HFFc6 (cell line): ENCODE measurements around the gene LILRB4. TPM values are rescaled to one million over a fixed set of nuclear protein-coding genes. Genes with fewer than 3 reads are reported as not detected.
"Not testable (repeated sequence)": the region's sequence is repeated elsewhere in the genome, so short reads cannot be mapped to it uniquely, and the experiment has no call there.

Source experiments
- DNase-seq: peaks from one replicate; pipeline ENCODE4 v3.0.0-alpha.2; 2018
- H3K27ac Mint-ChIP-seq: 2 replicates; pipeline ENCODE4 v1.8.0; 2020; ENCODE audit warnings: mild to moderate bottlenecking, mixed read lengths
- H3K27me3 Mint-ChIP-seq: 2 replicates; pipeline ENCODE4 v1.8.0; 2021; ENCODE audit warnings: mild to moderate bottlenecking, moderate library complexity, mixed read lengths; ENCODE audit not compliant: insufficient read depth
- H3K36me3 Mint-ChIP-seq: 2 replicates; pipeline ENCODE4 v1.8.0; 2021; ENCODE audit warnings: low read depth, mixed read lengths
- H3K4me1 Mint-ChIP-seq: 2 replicates; pipeline ENCODE4 v1.8.0; 2020; ENCODE audit warnings: low read depth, mixed read lengths
- H3K4me3 Mint-ChIP-seq: 2 replicates; pipeline ENCODE4 v1.8.0; 2020; ENCODE audit warnings: mild to moderate bottlenecking, moderate library complexity, mixed read lengths
- H3K9me3 Mint-ChIP-seq: 2 replicates; pipeline ENCODE4 v1.8.0; 2020; ENCODE audit warnings: mild to moderate bottlenecking, mixed read lengths
- CTCF ChIP-seq: fragments of 200-600 bp; sonication (generic); IDR thresholded peaks from 2 replicates; pipeline ENCODE4 v1.5.0; 2021; ENCODE audit warnings: antibody characterized with exemption, mild to moderate bottlenecking
- total RNA-seq, 6 experiments: library from RNA; stranded (reverse); fragmentation: NEBNext Ultra II Directional; extraction: Animal tissue kit (Norgen Biotek cat#: 25700); gene quantifications; 2 replicates in 1 of 6; 3 replicates in 5 of 6; pipeline ENCODE4 v1.2.3, GENCODE V29; 2021

Gene LILRB4
- total RNA-seq, 6 experiments from 2014 or later: not detected

- Mint-ChIP-seq H3K36me3 (0 out of 2 replicates have a peak, but pooled peaks cover 4% of the 10 kb centered on the region), H3K4me1 (no peaks in the 10 kb centered on the region), H3K27me3 (no peaks in the 10 kb centered on the region; the same call in 1 of the 2 replicates), H3K9me3 (peaks cover 37% of the 10 kb centered on the region), H3K27ac (no peak overlapping the region), H3K4me3 (no peak overlapping the region)
- no peak for DNase-seq
- no peak for TF ChIP-seq CTCF
Observed at GRCh38 chr19:54633401-54633800, 29.4 kb upstream of the LILRB4 start.

- H3K9me3 Mint-ChIP-seq: peaks cover 18% of the 10 kb centered on the region
- not testable (repeated sequence) for H3K4me3 Mint-ChIP-seq, H3K36me3 Mint-ChIP-seq, DNase-seq, H3K27ac Mint-ChIP-seq, H3K27me3 Mint-ChIP-seq, H3K4me1 Mint-ChIP-seq
Observed at GRCh38 chr19:54636081-54636480, 26.7 kb upstream of the LILRB4 start.

DNA sequence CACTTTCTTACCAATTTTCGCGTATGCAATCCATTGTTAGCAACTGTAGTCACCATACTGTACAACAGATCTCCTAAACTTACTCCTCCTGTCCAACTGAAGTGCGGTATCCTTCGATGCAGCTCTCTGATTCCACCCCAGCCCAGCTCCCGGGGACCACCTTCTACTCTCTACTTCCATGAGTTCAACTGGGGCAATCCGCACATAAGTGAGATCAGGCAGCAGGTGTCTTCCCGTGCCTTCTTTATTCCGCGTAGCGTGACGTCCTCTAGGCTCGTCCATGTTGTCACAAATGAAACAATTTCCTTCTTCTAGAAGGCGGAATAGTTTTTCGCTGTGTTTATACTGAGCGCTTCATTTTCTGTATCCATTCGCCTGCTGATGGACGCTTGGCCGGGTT is 24.1 kb upstream of the LILRB4 start:
- H3K27me3 Mint-ChIP-seq: no peaks in the 10 kb centered on the region

DNA sequence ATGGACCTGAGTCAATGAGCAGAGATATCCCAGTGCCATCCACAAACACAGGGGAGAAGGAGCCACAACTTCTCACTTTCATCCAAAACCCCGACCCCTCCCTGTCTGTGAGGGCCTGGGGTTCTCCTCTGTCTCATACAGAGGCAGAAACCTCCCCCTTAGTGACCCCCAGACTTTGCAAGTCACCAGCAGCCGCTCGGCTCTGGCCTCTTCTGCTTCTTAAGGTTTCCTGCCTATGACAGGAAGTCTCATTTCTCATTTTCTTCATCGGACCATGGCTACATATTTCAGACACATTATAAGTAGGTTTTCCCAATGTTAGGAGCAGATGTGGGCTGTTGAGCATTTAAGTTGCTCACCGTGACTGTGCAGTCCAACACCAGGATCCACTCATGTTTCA is 19.8 kb upstream of the LILRB4 start:
- DNase-seq, H3K4me1 Mint-ChIP-seq, H3K36me3 Mint-ChIP-seq, H3K27ac Mint-ChIP-seq, H3K4me3 Mint-ChIP-seq, H3K27me3 Mint-ChIP-seq: not testable (repeated sequence)
- peaks cover 20% of the 10 kb centered on the region for H3K9me3 Mint-ChIP-seq

More for the DNA sequence above, 24.1 kb upstream of the LILRB4 start:
- Mint-ChIP-seq H3K36me3 (0 out of 2 replicates have a peak, but pooled peaks cover 4% of the 10 kb centered on the region), H3K27ac (no peak overlapping the region), H3K4me3 (no peak overlapping the region), H3K9me3 (peaks cover 16% of the 10 kb centered on the region), H3K4me1 (no peaks in the 10 kb centered on the region)
- TF ChIP-seq CTCF: no peak
- DNase-seq: no peak

- DNase-seq, H3K36me3 Mint-ChIP-seq, H3K27me3 Mint-ChIP-seq, H3K27ac Mint-ChIP-seq, H3K4me3 Mint-ChIP-seq, H3K4me1 Mint-ChIP-seq: not testable (repeated sequence)
- peaks cover 23% of the 10 kb centered on the region for H3K9me3 Mint-ChIP-seq
Observed at GRCh38 chr19:54643583-54643982, 19.2 kb upstream of the LILRB4 start.

GRCh38 chr19:54644056-54644455 is 18.7 kb upstream of the LILRB4 start:
- DNase-seq: no peak
- peaks cover 23% of the 10 kb centered on the region for H3K9me3 Mint-ChIP-seq
- no peaks in the 10 kb centered on the region; the same call in 1 of the 2 replicates for H3K27me3 Mint-ChIP-seq

DNA sequence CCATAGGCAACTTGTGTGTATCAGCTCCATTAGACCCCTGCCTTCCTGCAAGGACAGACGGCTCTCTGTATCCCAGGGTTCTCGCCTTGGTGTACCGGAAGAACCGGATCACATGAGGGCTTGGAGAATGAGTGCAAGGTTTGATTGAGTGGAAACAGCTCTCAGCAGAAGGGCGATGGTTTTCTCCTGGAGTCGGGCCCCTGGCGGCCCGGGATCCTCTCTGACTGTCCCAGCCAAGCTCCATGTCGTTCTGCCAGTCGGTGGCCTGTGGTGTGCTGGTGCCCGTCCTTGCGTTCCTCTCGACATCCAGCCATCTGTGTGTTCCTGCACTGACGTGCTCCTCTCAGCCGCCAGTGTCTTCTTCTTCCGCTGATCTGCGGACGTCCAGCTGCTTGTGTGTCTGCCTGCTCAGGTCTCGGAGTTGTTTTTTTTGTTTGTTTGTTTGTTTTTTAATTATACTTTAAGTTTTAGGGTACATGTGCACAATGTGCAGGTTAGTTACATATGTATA is 16.4 kb upstream of the LILRB4 start:
- Mint-ChIP-seq H3K36me3 (no peaks in the 10 kb centered on the region), H3K4me1 (no peaks in the 10 kb centered on the region), H3K4me3 (no peak overlapping the region), H3K27ac (no peak overlapping the region), H3K9me3 (peaks cover 27% of the 10 kb centered on the region), H3K27me3 (no peaks in the 10 kb centered on the region; the same call in 1 of the 2 replicates)
- no peak for TF ChIP-seq CTCF
- no peak for DNase-seq

More at GRCh38 chr19:54644056-54644455, 18.7 kb upstream of the LILRB4 start:
- TF ChIP-seq CTCF: no peak
- Mint-ChIP-seq H3K36me3 (no peaks in the 10 kb centered on the region), H3K4me3 (no peak overlapping the region), H3K4me1 (no peaks in the 10 kb centered on the region), H3K27ac (no peak overlapping the region)
